Measurements from ENCODE around the gene UPK3BL2.
"Not testable (repeated sequence)": the region's sequence is repeated elsewhere in the genome, so short reads cannot be mapped to it uniquely, and the experiment has no call there.

The UPK3BL2 gene

GRCh38 chr7:102574607-102575006, 31.1 kb upstream of the UPK3BL2 start:
- not testable (repeated sequence) for H3K27ac ChIP-seq (ENCODE audit: low read depth, low read length); H2BK12ac ChIP-seq (ENCODE audit: low read length); H3K4me1 ChIP-seq (ENCODE audit: control insufficient read depth in 1 of 2, insufficient read depth in 2 of 2, low read length in 2 of 2); H4K91ac ChIP-seq (ENCODE audit: low read depth, low read length); H3K79me2 ChIP-seq (ENCODE audit: control insufficient read depth, insufficient read depth, low read length, poor library complexity); H3K4ac ChIP-seq (ENCODE audit: low read depth, low read length); H3K14ac ChIP-seq (ENCODE audit: low read length); H2AK5ac ChIP-seq (ENCODE audit: low read length); H3K27me3 ChIP-seq (ENCODE audit: insufficient read depth, low read length); DNase-seq; H4K8ac ChIP-seq (ENCODE audit: low read depth, low read length); H3K9me3 ChIP-seq (ENCODE audit: insufficient read depth, low read depth, low read length); H4K12ac ChIP-seq (ENCODE audit: low read depth, low read length); H3K4me2 ChIP-seq (ENCODE audit: low read length); H3K36me3 ChIP-seq (ENCODE audit: control insufficient read depth in 1 of 2, insufficient read depth in 2 of 2, low read length in 2 of 2); H3K18ac ChIP-seq (ENCODE audit: low read length); H3K9ac ChIP-seq (ENCODE audit: low read length); H2BK5ac ChIP-seq (ENCODE audit: low read depth, low read length, poor library complexity); H2AFZ ChIP-seq (ENCODE audit: insufficient read depth, low read length, poor library complexity); H3K4me3 ChIP-seq (ENCODE audit: low read depth, low read length); H2BK120ac ChIP-seq (ENCODE audit: insufficient read depth, low read length, poor library complexity); H3K79me1 ChIP-seq (ENCODE audit: low read length); H3K23ac ChIP-seq (ENCODE audit: low read length)
- WGBS (ENCODE audit: extremely low coverage, insufficient coverage, insufficient read length): no CpG with 5 or more reads among the region's 6 CpGs

- peak within 1 kb of the TSS; percentile 87 for H3K4me3 ChIP-seq (ENCODE audit: low read depth, low read length)
- peak within 1 kb of the TSS; percentile 55 for H3K14ac ChIP-seq (ENCODE audit: low read length)
- peak within 1 kb of the TSS; percentile 90 for H4K91ac ChIP-seq (ENCODE audit: low read depth, low read length)
- H3K27me3 ChIP-seq (ENCODE audit: insufficient read depth, low read length); H3K9me3 ChIP-seq (ENCODE audit: insufficient read depth, low read depth, low read length); H3K36me3 ChIP-seq (ENCODE audit: control insufficient read depth in 1 of 2, insufficient read depth in 2 of 2, low read length in 2 of 2); H3K79me2 ChIP-seq (ENCODE audit: control insufficient read depth, insufficient read depth, low read length, poor library complexity); H3K4me1 ChIP-seq (ENCODE audit: control insufficient read depth in 1 of 2, insufficient read depth in 2 of 2, low read length in 2 of 2); H2BK5ac ChIP-seq (ENCODE audit: low read depth, low read length, poor library complexity); H3K79me1 ChIP-seq (ENCODE audit: low read length); H3K23ac ChIP-seq (ENCODE audit: low read length); H2AK5ac ChIP-seq (ENCODE audit: low read length); H3K27ac ChIP-seq (ENCODE audit: low read depth, low read length); H2BK12ac ChIP-seq (ENCODE audit: low read length): not testable (repeated sequence)
- H3K4me2 ChIP-seq (ENCODE audit: low read length): peak within 1 kb of the TSS; percentile 41
- H4K12ac ChIP-seq (ENCODE audit: low read depth, low read length): peak within 1 kb of the TSS; percentile 74
- H3K9ac ChIP-seq (ENCODE audit: low read length): peak within 1 kb of the TSS; percentile 44
- peak within 1 kb of the TSS; percentile 94 for H3K18ac ChIP-seq (ENCODE audit: low read length)
- H2AFZ ChIP-seq (ENCODE audit: insufficient read depth, low read length, poor library complexity): peak within 1 kb of the TSS; percentile 98
- peak; percentile 72 to 85 for DNase-seq
- peak within 1 kb of the TSS; percentile 83 for H2BK120ac ChIP-seq (ENCODE audit: insufficient read depth, low read length, poor library complexity)
- peak within 1 kb of the TSS; percentile 88 for H4K8ac ChIP-seq (ENCODE audit: low read depth, low read length)
- WGBS (ENCODE audit: extremely low coverage, insufficient coverage, insufficient read length): no CpG with 5 or more reads among the region's 64 CpGs
- H3K4ac ChIP-seq (ENCODE audit: low read depth, low read length): peak within 1 kb of the TSS; percentile 49
Observed at GRCh38 chr7:102572261-102573239, 29.1 kb upstream of the UPK3BL2 start, which contains the start of gene POLR2J3. POLR2J3 (minus strand) TSS chr7:102572583; CDS start chr7:102572521, 62 bp downstream.

- H2AK5ac ChIP-seq (ENCODE audit: low read length); H2BK5ac ChIP-seq (ENCODE audit: low read depth, low read length, poor library complexity); H3K27ac ChIP-seq (ENCODE audit: low read depth, low read length); H2BK12ac ChIP-seq (ENCODE audit: low read length); H3K79me2 ChIP-seq (ENCODE audit: control insufficient read depth, insufficient read depth, low read length, poor library complexity); H4K8ac ChIP-seq (ENCODE audit: low read depth, low read length); H3K4me3 ChIP-seq (ENCODE audit: low read depth, low read length); H4K12ac ChIP-seq (ENCODE audit: low read depth, low read length); H3K79me1 ChIP-seq (ENCODE audit: low read length); H3K4me1 ChIP-seq (ENCODE audit: control insufficient read depth in 1 of 2, insufficient read depth in 2 of 2, low read length in 2 of 2); H2BK120ac ChIP-seq (ENCODE audit: insufficient read depth, low read length, poor library complexity); H2AFZ ChIP-seq (ENCODE audit: insufficient read depth, low read length, poor library complexity); H3K9me3 ChIP-seq (ENCODE audit: insufficient read depth, low read depth, low read length); H3K4me2 ChIP-seq (ENCODE audit: low read length); H4K91ac ChIP-seq (ENCODE audit: low read depth, low read length); H3K4ac ChIP-seq (ENCODE audit: low read depth, low read length); H3K18ac ChIP-seq (ENCODE audit: low read length); H3K23ac ChIP-seq (ENCODE audit: low read length); H3K14ac ChIP-seq (ENCODE audit: low read length); H3K27me3 ChIP-seq (ENCODE audit: insufficient read depth, low read length); H3K36me3 ChIP-seq (ENCODE audit: control insufficient read depth in 1 of 2, insufficient read depth in 2 of 2, low read length in 2 of 2); H3K9ac ChIP-seq (ENCODE audit: low read length): not testable (repeated sequence)
- DNase-seq: peak in 1 of 2 donors; percentile 0
- no CpG with 5 or more reads among the region's 11 CpGs for WGBS (ENCODE audit: extremely low coverage, insufficient coverage, insufficient read length)
Observed at GRCh38 chr7:102568620-102569019, 25.1 kb upstream of the UPK3BL2 start.

- not testable (repeated sequence) for H3K27me3 ChIP-seq (ENCODE audit: insufficient read depth, low read length); H3K23ac ChIP-seq (ENCODE audit: low read length); H3K4me2 ChIP-seq (ENCODE audit: low read length); H2BK120ac ChIP-seq (ENCODE audit: insufficient read depth, low read length, poor library complexity); H3K27ac ChIP-seq (ENCODE audit: low read depth, low read length); H3K4me3 ChIP-seq (ENCODE audit: low read depth, low read length); H3K79me2 ChIP-seq (ENCODE audit: control insufficient read depth, insufficient read depth, low read length, poor library complexity); H4K12ac ChIP-seq (ENCODE audit: low read depth, low read length); H3K4ac ChIP-seq (ENCODE audit: low read depth, low read length); H2AK5ac ChIP-seq (ENCODE audit: low read length); H3K36me3 ChIP-seq (ENCODE audit: control insufficient read depth in 1 of 2, insufficient read depth in 2 of 2, low read length in 2 of 2); H3K9ac ChIP-seq (ENCODE audit: low read length); H3K18ac ChIP-seq (ENCODE audit: low read length); H3K4me1 ChIP-seq (ENCODE audit: control insufficient read depth in 1 of 2, insufficient read depth in 2 of 2, low read length in 2 of 2); H3K9me3 ChIP-seq (ENCODE audit: insufficient read depth, low read depth, low read length); H2AFZ ChIP-seq (ENCODE audit: insufficient read depth, low read length, poor library complexity); H4K8ac ChIP-seq (ENCODE audit: low read depth, low read length); H2BK12ac ChIP-seq (ENCODE audit: low read length); H2BK5ac ChIP-seq (ENCODE audit: low read depth, low read length, poor library complexity); DNase-seq; H4K91ac ChIP-seq (ENCODE audit: low read depth, low read length); H3K79me1 ChIP-seq (ENCODE audit: low read length); H3K14ac ChIP-seq (ENCODE audit: low read length)
- WGBS (ENCODE audit: extremely low coverage, insufficient coverage, insufficient read length): no CpG with 5 or more reads among the region's 6 CpGs
Observed at GRCh38 chr7:102550808-102551422, 7.4 kb upstream of the UPK3BL2 start, which contains the start of gene SPDYE2. SPDYE2 (plus strand) TSS chr7:102551226; CDS start chr7:102553256, 2,030 bp downstream.

All from trophoblast cell (in vitro differentiated cells and primary cell).